Activated naive CD8-positive, alpha-beta T cell treated with anti-CD3 and anti-CD28 coated beads, Interleukin-2, amount 50 U/mL, for 16 hours (primary cell): ENCODE data around the gene PCGF3.
"Not testable (repeated sequence)": the region's sequence is repeated elsewhere in the genome, so short reads cannot be mapped to it uniquely, and the experiment has no call there.

Experiments used
- DNase-seq: peaks from one replicate; pipeline ENCODE4 v3.0.0-alpha.2; 2020; ENCODE audit warnings: low read depth, low spot score

Gene PCGF3

DNA sequence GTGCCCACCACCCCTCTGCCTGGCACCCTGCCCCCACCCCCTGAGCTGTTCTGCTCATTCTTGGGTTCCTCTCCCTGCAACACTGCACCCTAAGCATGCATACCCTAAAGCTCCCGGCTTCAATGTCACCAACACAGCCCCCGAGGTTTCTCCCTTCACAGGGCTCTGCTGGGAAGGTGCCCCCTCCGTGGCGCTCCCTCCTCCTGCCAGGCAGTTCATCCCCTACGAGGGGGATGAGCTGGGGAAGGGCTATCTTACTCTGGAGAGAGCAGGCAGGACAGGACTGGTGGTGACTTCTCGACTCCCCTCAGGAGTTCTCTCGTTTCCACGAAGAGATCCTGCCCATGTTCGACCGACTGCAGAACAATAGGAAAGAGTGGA, 38.1 kb upstream of the PCGF3 start:
- no peak for DNase-seq

DNA sequence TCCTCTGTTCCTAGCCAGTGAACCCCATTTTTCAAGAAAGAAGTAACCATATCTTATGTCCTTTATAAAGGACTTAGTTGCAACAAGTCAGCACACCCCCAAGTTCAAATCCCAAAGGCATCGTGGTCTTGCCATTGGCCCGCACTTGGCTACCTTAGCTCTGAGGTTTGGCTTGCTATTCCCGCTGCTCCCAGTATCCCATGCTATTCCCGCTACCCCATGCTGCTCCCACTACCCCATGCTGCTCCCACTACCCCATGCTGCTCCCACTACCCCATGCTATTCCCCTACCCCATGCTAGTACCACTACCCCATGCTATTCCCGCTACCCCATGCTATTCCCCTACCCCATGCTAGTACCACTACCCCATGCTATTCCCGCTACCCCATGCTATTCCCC, 37.4 kb upstream of the PCGF3 start:
- not testable (repeated sequence) for DNase-seq

DNA sequence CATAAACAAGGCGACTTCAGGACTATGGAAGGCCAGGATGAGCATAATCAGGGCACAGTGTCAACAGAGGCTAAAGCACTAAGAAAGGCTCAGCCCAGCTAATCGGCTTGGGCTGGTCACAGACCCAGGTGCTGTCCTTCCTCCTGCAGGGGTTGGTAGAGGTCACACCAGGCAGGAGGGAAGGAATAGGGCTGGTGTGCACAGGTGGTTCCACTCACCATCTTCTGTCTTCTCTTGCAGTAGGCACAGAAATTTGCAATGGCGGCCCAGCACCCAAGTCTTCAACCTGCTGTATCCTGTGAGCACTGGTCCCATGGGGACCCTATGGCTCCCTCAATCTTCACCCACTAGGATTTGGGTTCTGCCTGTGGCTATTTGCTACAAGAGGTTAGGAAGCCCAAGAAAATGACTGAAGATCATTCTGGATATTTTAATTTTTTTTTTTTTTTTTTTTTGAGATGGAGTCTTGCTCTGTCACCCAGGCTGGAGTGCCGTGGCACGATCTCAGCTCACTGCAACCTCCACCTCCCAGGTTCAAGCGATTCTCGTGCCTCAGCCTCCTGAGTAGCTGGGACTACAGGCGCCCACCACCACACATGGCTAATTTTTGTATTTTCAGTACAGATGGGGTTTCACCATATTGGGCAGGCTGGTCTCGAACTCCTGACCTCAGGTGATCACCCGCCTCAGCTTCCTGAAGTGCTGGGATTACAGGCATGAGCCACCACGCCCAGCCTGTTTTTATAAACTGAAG, 35.6 kb upstream of the PCGF3 start:
- DNase-seq, result not testable (repeated sequence)

DNA sequence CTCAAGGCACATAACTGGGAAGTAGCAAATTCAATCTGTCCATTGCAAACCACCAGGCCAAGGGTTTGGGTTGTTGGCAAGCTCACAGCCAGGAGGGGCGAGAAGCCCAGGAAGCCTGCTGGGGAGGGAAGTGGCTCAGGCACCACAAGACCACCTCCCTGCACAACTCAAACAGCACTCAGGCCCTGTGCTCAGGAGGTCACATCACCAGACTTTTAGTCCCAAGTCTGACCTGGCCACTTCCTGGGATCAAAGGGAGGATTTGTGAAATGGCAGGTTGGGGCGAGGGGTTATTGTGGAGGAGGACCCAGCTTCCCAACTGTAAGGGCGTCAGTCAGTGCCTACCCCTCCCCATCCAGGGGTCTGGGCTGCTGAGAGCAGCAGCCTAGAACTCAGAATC, 33.9 kb upstream of the PCGF3 start:
- no peak for DNase-seq

DNA sequence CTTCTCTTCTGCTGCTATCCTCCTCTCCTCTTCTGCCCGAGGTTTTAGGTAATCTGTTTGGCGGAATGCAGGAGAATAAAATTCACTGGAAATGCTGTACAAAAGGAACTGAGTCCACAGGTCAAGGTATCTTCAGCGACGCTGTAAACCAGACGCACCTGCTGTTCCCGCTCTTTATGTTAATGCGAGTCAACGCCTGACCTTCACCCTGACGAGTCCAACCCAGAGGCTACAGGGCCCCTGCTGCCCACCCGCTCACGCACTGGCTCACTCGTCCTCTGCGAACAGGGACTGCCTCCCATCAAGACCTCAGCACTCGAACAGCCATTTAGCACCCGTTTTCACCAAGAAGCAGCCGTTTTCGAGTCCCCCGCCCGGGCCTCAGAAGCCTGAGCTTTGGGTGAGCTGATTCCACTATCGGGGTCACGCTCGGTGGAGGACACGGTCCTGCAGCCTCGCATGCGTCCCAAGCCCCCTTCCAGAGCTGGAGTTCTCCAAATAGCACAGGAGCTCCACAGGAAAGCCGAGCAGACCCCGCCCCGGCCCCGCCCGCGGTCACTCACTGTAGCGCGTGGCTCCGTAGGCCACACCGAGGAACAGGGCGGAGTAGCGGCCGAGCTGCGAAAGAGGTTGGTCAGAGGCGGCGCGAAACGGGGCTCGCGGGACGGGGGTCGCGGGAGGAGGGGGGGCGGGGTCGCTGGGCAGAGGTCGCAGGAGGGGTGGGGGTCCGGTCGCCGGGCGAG, 32.1 kb upstream of the PCGF3 start:
- no peak for DNase-seq

DNA sequence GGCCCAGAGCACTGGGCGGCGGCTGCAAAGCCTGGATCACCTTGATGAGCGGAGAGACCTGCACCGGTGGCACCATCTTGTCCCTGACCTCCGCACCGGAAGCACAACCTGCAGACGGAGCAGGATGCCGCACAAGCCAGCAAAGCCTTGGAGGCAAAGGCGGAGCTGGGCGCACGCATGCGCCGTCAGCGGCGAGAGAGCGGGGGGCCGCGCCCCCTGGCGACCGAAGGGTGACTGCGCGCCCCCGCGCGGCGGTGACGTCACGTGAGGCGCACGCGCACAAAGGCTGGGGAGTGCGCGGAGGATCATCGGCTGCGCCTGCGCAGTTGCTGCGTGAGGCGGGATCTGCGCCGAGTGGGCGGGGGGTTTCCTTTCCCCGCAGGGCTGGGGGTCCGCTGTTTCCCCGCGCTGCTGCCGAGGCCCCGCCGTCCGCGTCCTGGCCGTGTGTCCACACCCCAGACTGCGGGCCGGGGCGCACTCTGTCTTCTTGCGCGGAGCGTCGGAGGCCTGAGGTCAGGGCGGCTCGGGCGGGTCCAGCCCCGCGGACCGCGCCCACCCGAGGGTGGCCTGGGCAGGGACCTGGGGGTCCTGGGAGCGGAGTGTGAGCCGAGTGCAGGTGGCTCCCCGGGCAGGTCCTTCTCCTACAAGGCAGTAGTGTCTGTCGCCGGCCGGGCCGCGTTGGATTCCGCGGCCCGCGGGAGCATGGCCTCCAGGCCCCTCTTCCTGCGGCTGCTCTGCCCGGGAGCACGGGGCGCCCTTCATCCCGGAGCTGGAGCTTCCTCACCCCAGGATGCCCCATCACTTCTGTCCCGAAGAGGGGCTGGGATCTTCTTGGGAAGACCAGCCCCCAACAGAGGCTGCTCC, 31.2 kb upstream of the PCGF3 start, which contains the start of the genes ATP5ME and MYL5:
TSS of gene ATP5ME (minus strand) at position 105 of the 864 bp plus-strand sequence. CDS start at position 76, 29 bp downstream.
TSS of gene MYL5 (plus strand) at position 371 of the 864 bp plus-strand sequence. CDS start 3,485 bp downstream, outside the sequence.
- DNase-seq, result peak; percentile 93

DNA sequence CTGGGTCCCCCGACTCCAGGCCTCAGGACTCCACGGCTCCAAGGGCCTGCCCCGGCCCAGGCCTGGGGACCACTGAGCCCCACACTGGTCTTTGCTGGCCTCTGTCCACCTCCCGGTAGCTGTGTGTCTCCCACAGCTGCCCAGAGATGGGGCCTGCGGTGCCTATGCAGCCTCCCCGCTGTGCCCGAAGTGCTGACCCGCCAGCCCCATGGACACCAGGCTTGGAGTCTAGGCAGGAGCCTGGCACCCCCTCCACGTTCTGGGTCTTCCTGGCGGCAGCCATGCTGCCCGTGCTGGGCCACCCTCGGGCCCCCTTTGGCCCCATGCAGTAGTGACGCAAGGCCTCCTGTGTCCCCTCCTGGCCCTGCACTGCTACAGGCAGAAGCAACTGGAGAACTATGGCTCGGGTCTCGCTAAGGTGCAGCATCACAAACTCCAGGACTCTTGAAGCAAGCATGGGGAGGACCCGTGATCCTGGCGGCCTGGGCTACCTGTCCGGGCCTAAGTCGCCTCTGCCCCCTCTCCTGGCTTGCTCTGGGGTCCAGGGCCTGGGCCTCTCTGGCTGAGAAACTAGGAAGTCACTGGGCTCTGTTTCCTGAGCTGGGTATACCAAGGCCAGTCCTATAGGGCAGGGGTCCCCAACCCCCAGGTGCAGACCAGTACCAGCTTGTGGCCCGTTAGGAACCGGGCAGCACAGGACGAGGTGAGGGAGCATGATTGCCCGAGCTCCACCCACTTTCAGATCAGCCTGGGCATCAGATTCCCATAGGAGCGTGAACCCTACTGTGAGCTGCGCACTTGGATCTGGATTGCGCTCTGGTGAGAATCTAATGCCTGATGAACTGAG, 30.4 kb upstream of the PCGF3 start:
- no peak for DNase-seq

DNA sequence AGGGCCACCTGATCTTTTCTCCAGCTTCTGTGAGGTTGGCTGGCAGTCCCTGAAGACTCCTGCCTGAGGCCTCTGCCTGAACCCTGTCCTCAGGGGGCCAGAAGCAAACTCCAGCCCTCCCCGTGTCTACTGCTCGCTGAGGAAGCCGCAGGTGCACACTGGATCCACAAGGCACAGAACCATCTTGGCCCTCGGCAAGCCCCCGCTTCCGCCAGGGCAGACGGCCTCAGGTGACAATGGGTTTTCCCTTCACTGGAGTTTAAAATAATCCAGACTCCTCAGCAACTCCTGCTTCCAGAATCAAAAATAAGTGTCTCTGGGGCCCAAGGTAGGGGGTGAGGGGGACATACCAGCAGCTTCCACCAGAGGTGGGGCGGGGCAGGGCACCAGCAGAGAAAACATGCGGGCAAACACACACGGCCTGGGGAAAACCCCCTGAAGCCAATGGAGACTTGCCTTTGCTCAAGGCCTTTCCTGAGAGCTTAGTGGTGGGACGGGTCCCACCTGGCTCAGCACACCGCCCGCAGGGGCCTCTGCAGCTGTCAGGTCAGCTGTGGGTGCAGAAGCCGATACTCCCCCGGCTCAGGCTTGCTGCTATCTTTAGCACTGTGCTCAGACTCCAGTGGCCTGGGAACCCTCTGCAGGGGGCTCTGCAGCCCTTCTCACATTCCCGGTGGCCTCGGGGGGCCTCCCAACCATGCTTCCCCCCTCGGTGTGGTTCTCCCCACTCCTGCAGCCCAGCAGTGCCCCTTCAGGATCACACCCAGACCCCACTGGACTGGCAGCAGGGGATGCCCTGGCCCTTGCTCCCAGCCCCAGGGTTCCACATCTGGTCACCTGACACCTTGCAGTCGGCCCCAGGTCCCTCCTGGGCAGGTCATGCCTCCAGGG, 29.4 kb upstream of the PCGF3 start:
- DNase-seq, result no peak

DNA sequence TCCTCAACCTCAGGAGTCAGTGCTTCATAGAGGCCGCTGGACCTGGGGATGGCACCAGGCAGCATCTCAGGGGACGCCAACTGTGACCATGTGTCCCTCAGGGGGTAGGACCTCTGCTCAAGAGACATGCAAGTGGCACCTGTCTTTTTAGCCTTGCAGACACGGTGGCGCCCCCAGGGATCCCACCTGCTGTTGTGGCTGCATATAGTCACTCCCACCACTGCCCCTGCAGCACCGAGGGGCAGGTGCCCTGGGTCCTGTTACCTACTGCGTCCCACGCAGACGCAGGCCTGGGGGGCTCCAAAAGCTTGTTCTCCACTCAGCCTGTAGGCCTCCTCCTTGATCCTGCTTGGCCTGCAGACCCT, 28.8 kb upstream of the PCGF3 start:
- DNase-seq, result no peak

DNA sequence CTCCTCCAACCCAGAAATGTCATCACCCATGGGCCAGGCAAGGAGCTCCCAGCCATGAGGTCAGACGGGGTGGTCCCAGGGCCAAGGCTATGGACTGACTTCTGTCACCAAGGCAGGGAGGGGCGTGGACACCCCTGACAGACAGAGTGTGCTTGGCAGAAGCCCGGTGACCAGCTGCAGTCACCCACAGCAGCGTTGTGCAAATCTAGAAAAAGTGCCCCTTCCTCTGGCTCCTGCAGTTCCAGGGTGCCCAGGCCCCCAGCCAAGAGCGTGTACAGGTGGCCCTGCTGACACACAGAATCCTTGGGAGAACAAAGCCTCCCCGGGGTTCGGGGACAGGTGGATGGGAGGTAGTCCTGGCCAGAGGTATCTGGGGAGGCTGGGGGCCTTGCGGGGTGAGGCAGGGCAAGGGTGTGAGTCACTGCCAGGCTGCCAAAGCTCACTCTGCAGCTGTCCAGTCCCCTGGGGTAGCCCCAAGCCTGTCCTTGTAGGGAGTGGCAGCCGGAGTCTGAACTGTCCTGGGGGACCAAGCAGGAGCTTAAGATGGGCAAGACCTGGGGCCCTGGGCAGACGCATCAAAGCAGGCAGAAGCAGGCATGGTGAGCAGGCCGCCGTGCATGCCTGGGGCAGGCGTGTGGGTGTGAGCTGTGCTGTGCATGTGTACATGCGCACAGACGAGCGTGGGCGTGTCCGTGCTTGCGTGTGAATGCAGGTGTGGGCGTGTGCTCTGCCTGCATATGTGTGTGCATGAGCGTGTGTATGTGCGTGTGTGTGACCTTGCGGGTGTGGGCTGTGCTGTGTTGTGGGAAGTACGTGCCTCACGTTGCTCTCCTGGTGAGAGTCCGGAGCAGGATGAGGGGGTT, 28.0 kb upstream of the PCGF3 start:
- DNase-seq, result no peak

DNA sequence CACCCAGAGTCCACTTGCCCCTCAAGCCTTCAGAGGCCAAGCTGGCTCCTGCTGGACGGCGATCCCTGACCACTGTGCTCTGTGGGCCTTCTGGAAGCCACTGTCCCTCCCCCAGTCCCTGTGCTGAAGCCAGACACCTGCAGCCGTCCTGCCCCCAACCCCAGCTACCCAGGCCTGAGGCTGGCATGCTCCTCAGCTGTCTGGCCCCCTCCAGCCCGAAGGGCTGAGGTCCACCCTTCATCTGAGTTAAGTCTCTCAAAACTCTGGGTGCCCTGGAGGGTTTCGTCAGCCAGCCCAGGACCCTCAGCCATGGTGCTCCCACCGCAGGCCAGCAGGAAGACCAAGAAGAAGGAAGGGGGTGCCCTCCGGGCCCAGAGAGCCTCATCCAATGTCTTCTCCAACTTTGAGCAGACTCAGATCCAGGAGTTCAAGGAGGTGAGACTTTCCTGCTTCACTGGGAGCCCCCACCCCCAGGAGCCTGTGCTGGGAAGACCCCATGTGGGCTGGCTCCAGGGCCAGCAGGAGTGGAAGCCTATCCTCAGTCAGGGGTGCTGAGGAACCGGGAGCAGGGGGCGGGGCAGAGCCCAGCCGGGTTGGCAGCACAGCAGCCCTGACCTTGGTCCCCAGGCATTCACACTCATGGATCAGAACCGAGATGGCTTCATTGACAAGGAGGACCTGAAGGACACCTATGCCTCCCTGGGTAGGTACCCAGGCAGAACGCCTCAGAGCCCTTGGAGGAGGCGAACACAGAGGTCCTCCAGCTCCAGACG, 27.1 kb upstream of the PCGF3 start:
- DNase-seq, result no peak

DNA sequence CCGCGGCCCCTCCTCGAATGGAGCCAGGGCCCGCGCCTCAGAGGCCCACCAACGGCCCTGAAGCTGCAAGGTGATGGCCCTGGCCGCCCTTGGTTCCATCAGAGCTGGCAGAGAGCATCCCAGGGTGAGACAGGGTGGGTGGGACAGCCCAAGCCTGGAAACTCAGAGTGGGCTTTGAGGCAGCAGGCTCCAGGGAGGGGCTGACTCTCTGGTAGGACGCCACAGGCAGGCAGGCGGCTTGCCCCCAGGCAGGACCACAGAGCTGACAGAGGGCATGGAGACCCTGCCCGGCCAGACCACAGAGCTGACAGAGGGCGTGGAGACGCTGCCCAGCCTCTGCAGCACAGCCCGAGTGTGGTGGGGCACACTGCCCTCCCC, 26.5 kb upstream of the PCGF3 start:
- no peak for DNase-seq

DNA sequence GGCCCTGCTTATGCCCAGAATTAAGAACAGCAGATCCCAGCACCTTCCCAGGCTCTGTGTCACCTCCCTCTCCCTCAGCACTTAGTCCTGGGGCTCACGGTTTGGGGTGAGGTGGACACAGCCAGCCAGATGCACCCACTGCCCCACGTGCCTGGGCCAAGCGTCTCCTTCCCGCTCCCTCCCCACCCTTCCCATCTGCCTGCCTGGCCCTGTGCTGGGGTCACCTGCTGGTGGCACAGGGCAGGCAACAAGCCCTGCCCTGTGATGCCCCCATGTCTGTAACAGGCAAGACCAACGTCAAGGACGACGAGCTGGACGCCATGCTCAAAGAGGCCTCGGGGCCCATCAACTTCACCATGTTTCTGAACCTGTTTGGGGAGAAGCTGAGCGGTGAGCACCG, 26.0 kb upstream of the PCGF3 start:
- no peak for DNase-seq

DNA sequence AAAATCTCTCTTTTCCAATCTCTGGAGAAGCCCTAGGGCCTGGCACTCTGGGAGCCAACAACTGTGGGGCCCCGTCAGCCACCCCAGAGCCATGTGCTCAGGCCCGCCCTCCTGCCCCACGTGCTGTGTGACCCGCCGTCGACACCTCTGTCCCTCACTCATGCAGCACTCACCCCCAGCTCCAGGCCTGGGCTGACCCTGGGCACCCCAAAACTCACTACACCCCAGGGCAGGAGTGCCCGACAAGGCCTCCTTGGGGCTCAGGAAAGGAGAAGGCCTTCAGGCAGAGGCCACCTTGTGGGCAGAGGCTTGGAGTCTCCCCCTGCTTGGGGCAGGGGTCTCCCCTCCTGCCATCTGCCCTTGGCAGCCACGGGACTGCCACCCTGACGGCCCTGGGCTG, 25.5 kb upstream of the PCGF3 start:
- DNase-seq, result no peak

DNA sequence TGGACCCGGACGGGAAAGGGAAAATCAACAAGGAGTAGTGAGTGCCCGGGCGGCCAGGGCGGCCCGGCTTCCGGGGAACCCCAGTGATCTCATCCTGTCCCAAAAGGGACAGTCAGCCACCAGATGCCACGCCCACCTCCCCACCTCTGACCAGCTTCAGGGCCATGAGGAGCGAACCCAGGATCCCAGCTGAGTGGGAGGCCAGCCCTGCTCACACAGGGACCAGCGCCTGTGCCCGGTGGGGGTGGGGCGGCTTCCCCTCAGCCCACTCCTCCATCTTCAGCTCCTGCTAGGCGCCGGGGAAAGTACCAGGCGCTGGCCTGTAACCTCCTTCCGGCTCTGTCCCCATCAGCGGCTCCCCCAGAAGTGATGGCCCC, 25.1 kb upstream of the PCGF3 start:
- no peak for DNase-seq

DNA sequence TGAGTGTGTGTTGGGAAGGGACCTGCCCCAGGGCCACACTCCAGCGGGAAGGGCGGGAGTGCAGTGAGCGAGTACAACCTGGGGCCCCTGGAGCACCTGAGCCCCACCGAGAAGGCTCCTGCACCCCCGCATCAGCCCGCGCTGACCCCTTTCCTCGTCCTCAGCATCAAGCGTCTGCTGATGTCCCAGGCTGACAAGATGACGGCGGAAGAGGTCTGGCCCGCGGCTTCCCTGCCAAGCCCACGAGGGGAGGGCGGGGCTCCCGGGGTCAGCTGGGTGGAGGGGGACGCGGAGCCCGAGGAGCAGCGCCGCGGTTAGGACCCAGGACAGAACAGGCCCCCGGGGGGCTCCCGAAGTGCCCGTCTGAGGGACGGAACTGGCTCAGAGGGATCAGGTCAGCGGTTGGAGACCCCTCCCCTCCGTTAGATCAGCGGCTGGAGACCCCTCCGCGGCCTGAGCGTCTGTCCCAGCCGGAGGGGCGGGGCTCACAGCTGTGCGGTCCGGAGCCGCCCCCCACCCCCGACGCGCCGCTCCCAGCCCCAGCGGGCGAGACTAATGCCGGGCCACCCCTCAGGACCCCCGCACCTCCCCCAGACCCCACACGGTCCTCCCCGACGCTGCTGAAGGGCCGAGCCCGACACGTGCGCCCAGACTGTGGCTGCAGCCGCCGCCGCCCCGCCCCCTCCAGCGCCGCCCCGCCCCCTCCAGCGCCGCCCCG, 24.5 kb upstream of the PCGF3 start:
- DNase-seq, result no peak

DNA sequence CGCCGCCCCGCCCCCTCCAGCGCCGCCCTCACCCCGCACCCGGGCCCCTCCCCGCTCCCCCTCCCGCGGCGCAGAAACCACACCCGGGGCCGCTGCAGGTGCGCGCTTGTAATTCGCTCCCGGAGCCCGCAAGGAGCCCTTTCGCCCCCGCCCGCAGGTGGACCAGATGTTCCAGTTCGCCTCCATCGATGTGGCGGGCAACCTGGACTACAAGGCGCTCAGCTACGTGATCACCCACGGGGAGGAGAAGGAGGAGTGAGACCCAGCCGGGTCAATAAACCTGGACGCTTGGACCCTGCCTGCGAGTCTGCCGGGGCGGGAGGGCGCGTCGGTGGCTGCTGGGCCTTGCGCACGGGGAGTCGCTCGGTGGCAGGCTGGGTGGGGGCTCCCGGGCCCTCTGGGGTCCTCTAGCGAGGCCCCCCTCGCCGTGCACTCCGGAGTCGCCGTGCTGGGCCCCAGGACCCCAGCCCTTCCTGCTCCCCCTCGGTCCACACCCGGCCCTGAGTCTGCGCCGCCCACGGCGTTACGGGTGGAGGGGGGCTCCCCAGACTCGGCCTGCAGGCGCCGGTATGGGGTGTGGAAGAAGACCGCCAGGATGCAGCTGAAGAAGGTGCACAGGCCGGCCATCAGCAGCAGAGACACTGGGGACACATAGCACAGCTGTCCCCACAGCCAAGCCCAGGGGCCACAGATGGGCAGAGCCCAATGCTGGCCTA, 23.7 kb upstream of the PCGF3 start:
- no peak for DNase-seq
